Bone marrow (tissue), 2 donors: ENCODE data around the gene MAML2.

Source experiments
- DNase-seq, 2 donors: peaks; one replicate each; lab custom pipeline; 2025; lab: John Stamatoyannopoulos, UW

The MAML2 gene

GRCh38 chr11:96008161-96008720 is 334.8 kb downstream of the MAML2 start:
- DNase-seq, result no peak

- no peak for DNase-seq
These were observed 337.0 kb downstream of the MAML2 start for GRCh38 chr11:96006037-96006436.

GRCh38 chr11:96004862-96005261 is 338.1 kb downstream of the MAML2 start:
- DNase-seq, result no peak

- DNase-seq, result no peak
These were observed 340.2 kb downstream of the MAML2 start for GRCh38 chr11:96002754-96003290.

GRCh38 chr11:96002339-96002738 is 340.7 kb downstream of the MAML2 start:
- no peak for DNase-seq

GRCh38 chr11:96001037-96001436 is 342.0 kb downstream of the MAML2 start:
- DNase-seq, result no peak

- no peak for DNase-seq
These were observed 343.1 kb downstream of the MAML2 start for GRCh38 chr11:95999711-96000406.

- DNase-seq, result no peak
These were observed 346.3 kb downstream of the MAML2 start for GRCh38 chr11:95996621-95997235.

GRCh38 chr11:95994329-95994728 is 348.7 kb downstream of the MAML2 start:
- DNase-seq, result no peak

GRCh38 chr11:95993438-95994298 is 349.3 kb downstream of the MAML2 start:
- no peak for DNase-seq

GRCh38 chr11:95991545-95991944 is 351.4 kb downstream of the MAML2 start:
- DNase-seq, result no peak

GRCh38 chr11:95991101-95991500 is 351.9 kb downstream of the MAML2 start:
- DNase-seq, result no peak

- DNase-seq, result no peak
These were observed 353.2 kb downstream of the MAML2 start for GRCh38 chr11:95989780-95990179.

GRCh38 chr11:95989076-95989605 is 353.9 kb downstream of the MAML2 start:
- no peak for DNase-seq

- no peak for DNase-seq
These were observed 357.7 kb downstream of the MAML2 start for GRCh38 chr11:95985174-95985808.

- no peak for DNase-seq
These were observed 358.9 kb downstream of the MAML2 start for GRCh38 chr11:95984072-95984471.

GRCh38 chr11:95977534-95978174 is 365.3 kb downstream of the MAML2 start:
- DNase-seq, result no peak

- no peak for DNase-seq
These were observed 366.4 kb downstream of the MAML2 start for GRCh38 chr11:95976550-95976949.

GRCh38 chr11:95975343-95975742 is 367.7 kb downstream of the MAML2 start:
- no peak for DNase-seq

- DNase-seq, result no peak
These were observed 370.9 kb downstream of the MAML2 start for GRCh38 chr11:95972060-95972459.

GRCh38 chr11:95968585-95968984 is 374.4 kb downstream of the MAML2 start:
- DNase-seq, result no peak
